T-helper 17 cell (primary cell): ENCODE data around the gene LHB. TPM values are rescaled to one million over a fixed set of nuclear protein-coding genes. Genes with fewer than 3 reads are reported as not detected.

Experiments used
- ATAC-seq: fragments of 150-1000 bp; cut with Tn5 transposase; 2 replicates; pipeline ENCODE4 v1.10.0; 2021; ENCODE audit warnings: mild to moderate bottlenecking, moderate library complexity
- DNase-seq, 3 donors: peaks; one replicate each; pipeline versions ENCODE4 v3.0.0 to v3.0.0-alpha.2; 2020 to 2021
- H3K9me3 ChIP-seq: one replicate; pipeline ENCODE4 v1.7.0; 2013; ENCODE audit warnings: low read length, mild to moderate bottlenecking; ENCODE audit not compliant: control insufficient read depth, poor library complexity, severe bottlenecking
- H3K27ac Mint-ChIP-seq: one replicate; pipeline ENCODE4 v1.8.0; 2022; ENCODE audit warnings: mild to moderate bottlenecking, moderate library complexity, mixed read lengths
- H3K27me3 Mint-ChIP-seq: one replicate; pipeline ENCODE4 v1.8.0; 2022; ENCODE audit warnings: mixed read lengths
- H3K36me3 Mint-ChIP-seq: one replicate; pipeline ENCODE4 v1.8.0; 2022; ENCODE audit warnings: low read depth, mixed read lengths
- H3K4me1 Mint-ChIP-seq: one replicate; pipeline ENCODE4 v1.8.0; 2022; ENCODE audit warnings: mild to moderate bottlenecking, mixed read lengths
- H3K4me3 Mint-ChIP-seq: one replicate; pipeline ENCODE4 v1.8.0; 2022; ENCODE audit warnings: mild to moderate bottlenecking, moderate library complexity, mixed read lengths
- total RNA-seq, 4 donors: library from RNA in 2 of 4; stranded (reverse) in 2 of 4; gene quantifications; one replicate each; pipeline ENCODE4 v1.2.3 and lab custom pipeline; 2022 to 2026

Gene LHB
- total RNA-seq, 2 donors from 2014 or later, result not detected

DNA sequence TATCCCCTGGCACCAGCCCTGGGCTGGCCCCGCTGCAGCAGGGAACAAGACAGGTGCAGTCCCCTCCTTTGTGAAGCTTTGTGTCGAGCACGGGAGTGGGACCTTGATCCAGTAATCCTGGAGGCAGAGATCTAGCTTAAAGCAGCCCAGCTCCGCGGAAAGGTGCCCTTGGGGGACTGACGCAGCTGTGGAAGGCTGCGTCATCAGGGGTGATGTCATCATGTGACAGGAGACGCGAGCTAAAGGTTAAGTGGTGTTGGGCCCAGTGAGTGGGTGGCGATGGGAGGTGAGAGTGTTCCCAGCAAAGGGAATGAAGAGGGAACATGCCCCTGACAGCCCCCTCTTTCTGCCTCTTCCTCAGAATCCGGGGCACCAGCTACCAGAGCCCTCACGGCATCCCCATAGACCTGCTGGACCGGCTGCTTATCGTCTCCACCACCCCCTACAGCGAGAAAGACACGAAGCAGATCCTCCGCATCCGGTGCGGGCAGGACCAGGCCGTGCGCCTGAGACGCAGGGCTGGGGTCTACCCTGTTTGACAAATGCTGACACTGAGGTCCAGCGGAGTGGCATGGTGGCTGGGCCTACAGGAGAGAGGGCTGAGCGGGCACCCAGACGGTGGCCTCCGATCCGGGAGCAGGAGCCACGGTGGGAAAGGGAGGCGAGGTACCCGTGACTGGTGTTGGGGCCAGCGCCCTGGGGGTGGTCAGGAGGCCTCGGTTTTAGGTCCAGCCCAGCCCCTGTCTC lies 2.6 kb downstream of the LHB start:
- no peak overlapping the region for H3K4me3 Mint-ChIP-seq
- no peak overlapping the region for H3K27ac Mint-ChIP-seq
- ATAC-seq (no peak), DNase-seq (no peak)
- H3K27me3 Mint-ChIP-seq, result no peaks in the 10 kb centered on the region
- H3K36me3 Mint-ChIP-seq, result peaks cover 2% of the 10 kb centered on the region
- no peaks in the 10 kb centered on the region for H3K9me3 ChIP-seq
- peaks cover 10% of the 10 kb centered on the region for H3K4me1 Mint-ChIP-seq

DNA sequence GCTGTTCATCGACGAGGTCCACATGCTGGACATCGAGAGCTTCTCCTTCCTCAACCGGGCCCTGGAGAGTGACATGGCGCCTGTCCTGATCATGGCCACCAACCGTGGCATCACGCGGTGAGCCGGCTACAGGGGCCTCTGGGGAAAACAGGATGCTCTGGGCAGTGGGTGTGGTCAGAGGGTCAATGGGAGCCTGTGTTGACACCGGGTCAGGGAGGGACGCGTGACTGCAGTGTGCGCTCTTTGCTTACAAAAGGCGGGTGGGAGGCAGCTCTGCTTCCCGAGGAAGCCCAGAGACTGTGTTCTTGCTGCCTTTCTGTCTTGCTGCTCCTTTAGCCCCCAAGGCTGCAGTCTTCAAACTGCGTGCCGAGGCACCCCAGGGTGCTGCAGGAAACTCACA lies 5.7 kb downstream of the LHB start:
- DNase-seq (no peak), ATAC-seq (no peak)
- no peak overlapping the region for H3K27ac Mint-ChIP-seq
- no peaks in the 10 kb centered on the region for H3K4me1 Mint-ChIP-seq
- no peak overlapping the region for H3K4me3 Mint-ChIP-seq
- peaks cover 2% of the 10 kb centered on the region for H3K36me3 Mint-ChIP-seq
- H3K27me3 Mint-ChIP-seq, result no peaks in the 10 kb centered on the region
- no peaks in the 10 kb centered on the region for H3K9me3 ChIP-seq

DNA sequence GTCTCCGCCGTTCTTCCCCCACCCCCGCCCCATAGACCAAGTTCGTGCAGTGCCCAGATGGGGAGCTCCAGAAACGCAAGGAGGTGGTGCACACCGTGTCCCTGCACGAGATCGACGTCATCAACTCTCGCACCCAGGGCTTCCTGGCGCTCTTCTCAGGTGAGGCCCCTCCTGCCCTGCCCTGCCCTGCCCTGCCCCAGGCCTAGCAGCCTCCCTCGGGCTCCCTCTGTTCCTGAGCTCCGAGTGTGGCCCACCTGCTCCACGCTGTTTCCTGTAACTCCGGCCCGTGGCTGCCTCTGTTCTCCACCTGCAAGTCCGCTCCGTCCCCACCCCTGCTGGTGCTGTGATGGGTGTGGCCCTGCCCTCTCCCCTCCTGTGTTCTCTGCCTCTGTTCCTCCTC lies 6.4 kb downstream of the LHB start:
- no peak overlapping the region for H3K4me3 Mint-ChIP-seq
- no peaks in the 10 kb centered on the region for H3K9me3 ChIP-seq
- H3K36me3 Mint-ChIP-seq, result peaks cover 2% of the 10 kb centered on the region
- H3K27ac Mint-ChIP-seq, result no peak overlapping the region
- no peak for DNase-seq
- ATAC-seq, result no peak
- H3K4me1 Mint-ChIP-seq, result no peaks in the 10 kb centered on the region
- H3K27me3 Mint-ChIP-seq, result no peaks in the 10 kb centered on the region

DNA sequence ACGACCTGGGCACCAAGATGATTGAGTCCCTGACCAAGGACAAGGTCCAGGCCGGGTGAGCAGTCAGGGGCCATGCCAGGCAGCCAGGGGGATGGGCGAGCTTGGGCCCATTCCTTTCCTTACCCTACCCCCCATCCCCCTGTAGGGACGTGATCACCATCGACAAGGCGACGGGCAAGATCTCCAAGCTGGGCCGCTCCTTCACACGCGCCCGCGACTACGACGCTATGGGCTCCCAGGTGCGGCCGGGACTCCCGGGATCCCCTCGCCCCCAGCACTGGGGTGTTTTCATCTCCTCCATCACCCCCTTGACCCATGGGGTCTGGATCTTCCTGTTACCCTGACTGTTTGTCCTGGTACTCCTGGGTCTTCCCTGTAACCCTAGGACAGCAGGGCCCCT lies 7.1 kb downstream of the LHB start:
- H3K27ac Mint-ChIP-seq, result no peak overlapping the region
- no peaks in the 10 kb centered on the region for H3K27me3 Mint-ChIP-seq
- DNase-seq (no peak), ATAC-seq (no peak)
- no peaks in the 10 kb centered on the region for H3K4me1 Mint-ChIP-seq
- H3K36me3 Mint-ChIP-seq, result peaks cover 2% of the 10 kb centered on the region
- no peak overlapping the region for H3K4me3 Mint-ChIP-seq
- H3K9me3 ChIP-seq, result no peaks in the 10 kb centered on the region

DNA sequence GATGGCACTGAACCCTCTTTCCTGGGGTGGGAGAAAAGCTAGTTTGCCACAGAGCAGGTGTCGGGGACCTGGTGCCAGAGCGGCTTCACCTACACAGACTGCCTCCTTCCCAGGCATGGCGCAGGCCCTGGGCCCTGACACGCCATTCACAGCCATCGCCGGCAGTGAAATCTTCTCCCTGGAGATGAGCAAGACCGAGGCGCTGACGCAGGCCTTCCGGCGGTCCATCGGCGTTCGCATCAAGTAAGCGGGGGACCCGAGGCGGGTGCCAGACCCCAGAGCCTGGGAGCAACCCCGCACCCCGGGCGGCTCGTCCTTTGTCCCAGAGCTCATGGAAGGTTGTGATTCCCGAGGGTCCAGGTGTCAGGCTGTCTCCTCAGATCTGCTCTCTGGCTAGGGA lies 10.0 kb downstream of the LHB start:
- no peak for ATAC-seq
- H3K36me3 Mint-ChIP-seq, result peaks cover 2% of the 10 kb centered on the region

DNA sequence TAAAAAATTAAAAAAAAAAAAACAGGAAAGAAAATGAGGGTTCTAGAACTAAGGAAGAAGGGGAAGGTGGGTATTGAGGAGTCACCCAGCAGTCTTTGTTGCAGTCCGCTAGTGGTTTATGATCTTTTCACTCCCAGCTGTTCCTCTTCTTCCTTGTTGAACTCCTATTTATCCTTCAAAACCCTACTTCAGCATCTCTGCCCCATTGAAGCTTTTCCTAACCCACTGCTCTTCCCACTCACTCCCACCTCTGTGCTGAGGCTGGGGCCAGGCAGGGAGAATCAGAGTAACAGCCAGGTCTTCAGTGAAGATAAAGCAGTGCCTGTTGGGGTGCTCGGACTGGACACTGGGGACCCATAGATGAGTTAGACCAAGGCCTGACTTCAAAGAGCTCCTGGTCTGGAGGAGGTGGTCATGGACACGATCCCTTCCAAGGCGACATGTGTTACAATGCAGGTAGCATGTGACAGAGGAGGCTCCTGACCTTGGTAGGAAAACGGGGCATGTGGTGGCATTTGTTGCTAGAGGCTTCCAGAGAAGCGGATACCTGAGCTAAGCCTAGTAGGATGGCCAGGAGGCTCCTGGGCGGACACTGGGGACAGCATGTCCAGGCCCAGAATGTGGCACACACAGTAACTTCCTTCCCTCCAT lies 11.8 kb downstream of the LHB start:
- Mint-ChIP-seq H3K4me3 (no peak overlapping the region), H3K36me3 (no peaks in the 10 kb centered on the region), H3K4me1 (no peaks in the 10 kb centered on the region), H3K27me3 (no peaks in the 10 kb centered on the region), H3K27ac (no peak overlapping the region)
- no peak for ATAC-seq
- no peak for DNase-seq
- no peaks in the 10 kb centered on the region for H3K9me3 ChIP-seq

More for the DNA sequence above, 10.0 kb downstream of the LHB start:
- DNase-seq, result no peak
- no peaks in the 10 kb centered on the region for H3K9me3 ChIP-seq
- Mint-ChIP-seq H3K27ac (no peak overlapping the region), H3K4me3 (no peak overlapping the region), H3K4me1 (no peaks in the 10 kb centered on the region), H3K27me3 (no peaks in the 10 kb centered on the region)

DNA sequence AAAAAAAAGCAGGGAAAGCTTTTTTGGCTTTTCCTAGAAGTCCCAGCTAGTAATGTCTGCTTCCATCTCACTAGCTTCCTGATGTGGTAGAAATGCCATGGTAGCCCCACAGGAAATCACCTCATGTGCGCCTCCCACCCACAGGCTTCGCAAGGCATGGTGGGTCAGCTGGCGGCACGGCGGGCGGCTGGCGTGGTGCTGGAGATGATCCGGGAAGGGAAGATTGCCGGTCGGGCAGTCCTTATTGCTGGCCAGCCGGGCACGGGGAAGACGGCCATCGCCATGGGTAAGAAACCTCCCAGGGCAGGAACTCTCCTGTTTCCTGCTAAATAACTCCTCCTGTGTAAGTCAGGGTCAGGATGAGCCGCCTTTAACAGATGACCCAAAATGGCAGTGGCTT lies 12.8 kb downstream of the LHB start:
- DNase-seq (no peak), ATAC-seq (no peak)
- no peak overlapping the region for H3K27ac Mint-ChIP-seq
- no peaks in the 10 kb centered on the region for H3K9me3 ChIP-seq
- H3K4me3 Mint-ChIP-seq, result no peak overlapping the region
- no peaks in the 10 kb centered on the region for H3K36me3 Mint-ChIP-seq
- H3K27me3 Mint-ChIP-seq, result no peaks in the 10 kb centered on the region
- H3K4me1 Mint-ChIP-seq, result peaks cover 5% of the 10 kb centered on the region

DNA sequence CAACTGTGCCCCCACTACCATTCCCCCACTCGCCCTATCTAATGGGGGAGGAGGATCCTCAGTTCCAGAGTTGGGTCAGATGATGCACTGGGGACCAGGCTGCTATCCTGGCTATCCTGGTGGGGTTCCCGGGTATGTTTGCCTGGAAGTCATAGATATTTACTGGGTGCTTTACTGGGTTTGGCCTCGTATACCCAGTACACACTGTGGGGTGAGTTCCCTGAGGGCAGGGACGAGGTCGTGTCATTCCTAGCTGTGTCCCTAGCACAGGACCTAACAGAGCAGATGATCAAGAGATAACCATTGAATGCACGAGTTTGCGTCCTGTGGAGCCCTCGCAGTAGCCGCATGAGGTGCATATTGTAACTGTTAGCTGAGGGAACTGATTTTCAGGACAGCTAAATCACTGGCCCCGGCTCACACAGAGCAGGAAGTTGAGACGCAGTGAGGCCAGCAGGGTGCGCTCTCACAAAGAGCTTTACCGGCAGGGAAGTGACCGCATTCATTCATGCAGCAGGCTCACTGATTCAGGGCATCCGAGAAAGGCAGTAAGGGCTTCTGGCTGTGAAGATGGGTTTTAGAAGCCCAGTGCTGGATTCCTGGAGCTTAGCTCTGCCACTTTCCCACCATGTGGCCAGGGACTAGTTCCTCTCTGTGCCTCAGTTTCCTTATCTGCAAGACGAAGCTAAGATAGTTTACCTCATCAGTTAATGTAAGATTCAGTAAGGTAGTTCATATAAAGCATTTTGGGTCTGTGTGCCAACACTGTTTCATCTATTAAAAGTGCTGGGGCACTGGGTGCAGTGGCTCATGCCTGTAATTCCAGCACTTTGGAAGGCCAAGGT lies 17.2 kb downstream of the LHB start:
- DNase-seq (peak; percentile 50 to 69 (median 53)), ATAC-seq (peak; percentile 96)
- Mint-ChIP-seq H3K4me3 (no peak overlapping the region), H3K36me3 (no peaks in the 10 kb centered on the region), H3K4me1 (peaks cover 17% of the 10 kb centered on the region), H3K27ac (no peak overlapping the region), H3K27me3 (no peaks in the 10 kb centered on the region)
- H3K9me3 ChIP-seq, result no peaks in the 10 kb centered on the region

DNA sequence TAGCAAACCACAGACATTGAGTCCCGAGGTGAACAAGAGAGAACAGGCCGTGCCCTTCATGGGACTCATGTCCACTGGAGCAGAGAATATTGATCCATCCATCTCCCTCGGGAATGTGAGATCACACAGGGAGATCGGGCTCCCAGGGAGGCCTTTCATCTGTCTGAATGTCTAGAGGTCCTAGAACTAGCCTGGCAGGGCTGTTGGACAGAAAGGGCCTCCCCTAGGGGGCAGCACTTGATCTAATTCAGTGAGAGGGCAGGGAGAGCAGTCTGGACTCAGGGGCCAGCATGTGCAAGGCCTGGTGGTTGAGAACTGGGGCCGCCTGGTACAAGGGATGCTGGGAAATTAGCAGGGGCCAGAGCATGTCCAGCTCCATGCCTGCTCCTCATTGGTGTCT lies 18.9 kb downstream of the LHB start:
- ATAC-seq (no peak), DNase-seq (no peak)
- Mint-ChIP-seq H3K4me1 (peaks cover 24% of the 10 kb centered on the region), H3K27me3 (no peaks in the 10 kb centered on the region), H3K4me3 (no peak overlapping the region), H3K27ac (no peak overlapping the region), H3K36me3 (no peaks in the 10 kb centered on the region)
- H3K9me3 ChIP-seq, result no peaks in the 10 kb centered on the region

DNA sequence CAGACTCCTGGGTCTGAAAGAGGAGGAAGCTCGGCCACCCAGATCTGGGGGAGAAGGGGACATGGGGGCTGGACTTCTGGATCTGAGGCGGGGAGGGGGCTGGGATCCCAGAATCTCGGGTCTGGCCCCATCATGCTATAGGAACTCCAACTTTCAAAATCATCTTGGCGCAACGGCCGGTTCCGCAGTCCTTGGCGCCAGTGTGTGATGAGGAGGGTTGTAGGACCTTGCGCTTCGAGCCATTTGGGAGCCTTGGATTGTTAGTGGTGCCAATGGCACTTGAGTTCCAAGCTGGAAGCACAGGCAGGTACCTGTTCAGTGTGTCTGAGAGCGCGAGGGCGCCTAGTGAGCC lies 22.9 kb downstream of the LHB start:
- Mint-ChIP-seq H3K36me3 (peaks cover under 1% of the 10 kb centered on the region), H3K4me3 (peak overlapping the region; percentile 98), H3K4me1 (peaks cover 38% of the 10 kb centered on the region), H3K27ac (peak overlapping the region; percentile 96), H3K27me3 (no peaks in the 10 kb centered on the region)
- ATAC-seq, result no peak
- no peaks in the 10 kb centered on the region for H3K9me3 ChIP-seq
- DNase-seq, result no peak

DNA sequence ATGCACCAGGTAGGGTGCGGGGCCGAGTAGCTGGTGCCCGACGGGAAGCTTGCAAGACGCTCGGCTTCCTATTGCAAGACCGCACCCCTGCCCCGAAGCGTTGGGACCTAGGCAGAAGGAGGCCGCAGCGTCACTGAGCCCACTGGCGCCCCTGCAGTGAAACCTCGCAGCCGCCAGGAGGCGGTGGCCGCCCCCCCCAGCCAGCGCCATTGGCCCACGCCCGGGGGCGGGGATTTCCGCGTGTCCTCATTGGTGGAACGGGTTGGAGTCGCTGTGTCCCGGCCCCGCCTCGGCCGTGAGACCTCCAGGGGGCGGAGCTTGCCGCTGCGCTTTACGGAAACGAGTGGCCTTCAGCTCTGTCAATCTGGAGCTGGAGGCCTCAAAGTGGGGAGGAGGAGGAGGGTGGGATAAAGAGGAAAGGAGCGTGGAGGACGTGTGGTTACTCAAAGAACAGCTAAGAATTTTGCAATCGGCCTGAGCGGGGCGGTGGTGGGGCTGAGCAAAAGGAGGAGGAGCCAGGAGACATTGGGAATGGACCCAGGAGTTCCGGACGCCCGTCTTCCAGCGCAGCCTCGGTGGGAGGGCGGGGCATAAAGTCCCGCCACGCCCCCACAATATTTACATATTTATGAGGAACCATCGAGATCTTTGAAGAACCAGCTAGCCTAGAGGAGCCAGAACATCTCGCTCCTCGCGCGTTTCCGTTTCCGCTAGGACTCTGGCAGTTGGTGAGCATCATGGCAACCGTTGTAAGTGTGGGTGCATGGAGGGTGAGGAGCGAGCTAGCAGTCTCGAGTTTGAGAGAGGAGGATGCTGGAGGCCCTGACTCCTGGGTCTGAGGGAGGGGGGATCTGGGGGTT lies 23.5 kb downstream of the LHB start, which contains the start of the genes GYS1 and RUVBL2:
Gene GYS1, minus strand, starts transcription at position 135 of the 860 bp plus-strand sequence. CDS start 197 bp downstream, outside the sequence.
Gene RUVBL2, plus strand, starts transcription at position 713 of the 860 bp plus-strand sequence. Its CDS starts 25 bp downstream, at position 738.
- Mint-ChIP-seq H3K4me3 (peak within 1 kb of the TSS; percentile 98), H3K36me3 (peaks cover 4% of the 10 kb centered on the region), H3K4me1 (peaks cover 41% of the 10 kb centered on the region), H3K27ac (peak within 1 kb of the TSS; percentile 96), H3K27me3 (no peaks in the 10 kb centered on the region)
- DNase-seq (peak; percentile 99), ATAC-seq (peak; percentile 93)
- no peaks in the 10 kb centered on the region for H3K9me3 ChIP-seq

DNA sequence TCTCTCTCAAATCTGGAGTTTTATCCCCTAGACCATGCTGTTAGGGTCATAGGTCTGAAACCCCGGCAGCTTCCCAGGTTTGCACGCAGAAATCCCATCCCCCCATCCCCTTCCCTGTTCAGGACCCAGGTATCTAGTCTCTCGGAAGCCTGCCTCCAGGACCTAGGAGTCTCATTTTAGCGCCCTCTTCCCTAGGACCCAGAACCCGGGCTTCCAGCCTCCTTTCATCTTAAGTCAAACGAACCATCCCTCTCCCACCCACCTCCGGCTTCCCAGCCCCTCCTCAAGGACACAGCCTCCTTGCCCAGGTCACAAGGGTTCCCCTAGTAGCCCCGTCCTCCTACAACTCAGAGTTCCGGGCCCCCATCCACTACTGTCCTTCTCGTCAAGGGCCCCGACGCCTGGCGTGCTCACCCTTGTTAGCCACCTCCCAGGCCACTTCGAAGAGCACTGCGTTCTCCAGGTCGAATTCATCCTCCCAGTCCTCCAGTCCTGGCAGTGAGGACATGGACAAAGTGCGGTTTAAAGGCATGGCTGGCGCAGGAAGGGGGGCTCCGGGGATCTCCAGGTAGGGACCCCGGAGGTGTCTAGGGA lies 24.2 kb downstream of the LHB start:
- no peaks in the 10 kb centered on the region for H3K9me3 ChIP-seq
- H3K27me3 Mint-ChIP-seq, result no peaks in the 10 kb centered on the region
- H3K27ac Mint-ChIP-seq, result peak overlapping the region; percentile 96
- H3K4me3 Mint-ChIP-seq, result peak overlapping the region; percentile 98
- DNase-seq, result no peak
- peaks cover 42% of the 10 kb centered on the region for H3K4me1 Mint-ChIP-seq
- peaks cover 4% of the 10 kb centered on the region for H3K36me3 Mint-ChIP-seq
- no peak for ATAC-seq
